HCT116 (cell line): ENCODE measurements around the gene LRCH4. TPM values are rescaled to one million over a fixed set of nuclear protein-coding genes. Genes with fewer than 3 reads are reported as not detected.
"Not testable (repeated sequence)": the region's sequence is repeated elsewhere in the genome, so short reads cannot be mapped to it uniquely, and the experiment has no call there.

ENCODE experiments used
- ATAC-seq: fragments of 200-7000 bp; cut with Tn5 transposase; 2 replicates; pipeline ENCODE4 v1.9.1; 2020; ENCODE audit warnings: mild to moderate bottlenecking, moderate library complexity
- BruUV-seq: library from RNA; stranded (reverse); fragments of 400-500 nt; replicated peaks from 2 replicates; lab custom pipeline; 2021; lab: Mats Ljungman, UMichigan
- CTCF ChIA-PET: fragments of 300-600 bp; sonication (Branson Sonifier 250); formaldehyde crosslinking; loops from one replicate; lab custom pipeline; 2021; ENCODE audit warnings: antibody characterized with exemption; lab: Charles Lee
- POLR2A ChIA-PET: fragments of 300-600, 350-600 bp; sonication (Branson Sonifier 250); formaldehyde crosslinking; loops from one replicate; lab custom pipeline; 2021; ENCODE audit warnings: antibody characterized with exemption; lab: Charles Lee
- RAD21 ChIA-PET, 2 experiments: fragments of 300-600 bp; sonication (Branson Sonifier 250); formaldehyde crosslinking; loops; one replicate each; lab custom pipeline; 2023; ENCODE audit warnings: low total read pairs in 2 of 2; ENCODE audit not compliant: uncharacterized antibody in 2 of 2, unreplicated experiment in 2 of 2, low non-redundant PET in 1 of 2; lab: Charles Lee
- DNase-seq: peaks from one replicate; pipeline ENCODE4 v3.0.0-alpha.2; 2010; ENCODE audit warnings: low read depth, low spot score
- H2AFZ ChIP-seq: fragments of 200-600 bp; shearing (Covaris generic), sonication (generic); 2 replicates; pipeline ENCODE4 v1.6.1; 2017; ENCODE audit warnings: low read depth, mixed run types, mixed read lengths, antibody characterized with exemption, low read length; ENCODE audit not compliant: poor library complexity, severe bottlenecking
- H3K27ac ChIP-seq: 2 replicates; pipeline ENCODE4 v1.5.1; 2012; ENCODE audit warnings: low read depth, low read length
- H3K27me3 ChIP-seq: fragments of 200-600 bp; sonication (generic); 2 replicates; pipeline ENCODE4 v1.6.1; 2016; ENCODE audit warnings: mixed run types, low read length, mixed read lengths; ENCODE audit not compliant: insufficient read depth
- H3K36me3 ChIP-seq, 2 experiments: fragments of 200-500 bp in 1 of 2; fragments of 200-600 bp in 1 of 2; sonication (Bioruptor generic) in 1 of 2; sonication (generic) in 1 of 2; 2 replicates each; pipeline versions ENCODE4 v1.5.1 to v1.6.1; 2014 to 2016; ENCODE audit warnings: low read length in 2 of 2, inconsistent platforms in 1 of 2, mixed read lengths in 1 of 2, mixed run types in 1 of 2; ENCODE audit not compliant: insufficient read depth in 2 of 2, control insufficient read depth in 1 of 2
- H3K4me1 ChIP-seq, 2 experiments: fragments of 200-600 bp in 1 of 2; sonication (generic) in 1 of 2; 2 replicates each; pipeline versions ENCODE4 v1.5.1 to v1.6.1; 2012 to 2017; ENCODE audit warnings: low read length in 2 of 2, inconsistent platforms in 1 of 2, mild to moderate bottlenecking in 1 of 2, mixed read lengths in 1 of 2, mixed run types in 1 of 2, moderate library complexity in 1 of 2; ENCODE audit not compliant: insufficient read depth in 2 of 2, control insufficient read depth in 1 of 2
- H3K4me2 ChIP-seq: fragments of 200-600 bp; sonication (generic); 2 replicates; pipeline ENCODE4 v1.6.1; 2017; ENCODE audit warnings: mixed run types, low read length, mixed read lengths
- H3K4me3 ChIP-seq, 2 experiments: fragments of 200-600 bp in 1 of 2; sonication (generic) in 1 of 2; replicated peaks in 1 of 2; 2 replicates each; pipeline ENCODE4 v1.5.1; 2011 to 2016; ENCODE audit warnings: low read length in 2 of 2, control low read depth in 1 of 2, low read depth in 1 of 2, mild to moderate bottlenecking in 1 of 2, mixed read lengths in 1 of 2, mixed run types in 1 of 2
- H3K79me2 ChIP-seq: fragments of 200-600 bp; sonication (generic); 2 replicates; pipeline ENCODE4 v1.6.1; 2017; ENCODE audit warnings: mild to moderate bottlenecking, mixed run types, low read length, moderate library complexity, mixed read lengths; ENCODE audit not compliant: insufficient read depth
- H3K9ac ChIP-seq: fragments of 200-600 bp; sonication (generic); 2 replicates; pipeline ENCODE4 v1.6.1; 2016; ENCODE audit warnings: low read length, mixed read lengths
- H3K9me2 ChIP-seq: fragments of 200-600 bp; sonication (generic), shearing (Covaris generic); 2 replicates; pipeline ENCODE4 v1.6.1; 2017; ENCODE audit warnings: mixed run types, mild to moderate bottlenecking, moderate library complexity; ENCODE audit not compliant: insufficient read depth
- H3K9me3 ChIP-seq, 2 experiments: fragments of 200-500 bp in 1 of 2; fragments of 200-600 bp in 1 of 2; sonication (Bioruptor generic) in 1 of 2; sonication (generic) in 1 of 2; 2 replicates each; pipeline ENCODE4 v1.6.1; 2014 to 2017; ENCODE audit warnings: low read length in 2 of 2, mixed read lengths in 2 of 2, inconsistent platforms in 1 of 2, low read depth in 1 of 2, mild to moderate bottlenecking in 1 of 2, mixed run types in 1 of 2, moderate library complexity in 1 of 2; ENCODE audit not compliant: control insufficient read depth in 1 of 2, insufficient read depth in 1 of 2
- H4K20me1 ChIP-seq: fragments of 200-600 bp; sonication (generic), shearing (Covaris generic); 2 replicates; pipeline ENCODE4 v1.6.1; 2017; ENCODE audit warnings: mixed run types, mild to moderate bottlenecking, moderate library complexity; ENCODE audit not compliant: insufficient read depth
- CBX3 ChIP-seq: IDR thresholded peaks from 2 replicates; pipeline ENCODE4 v1.6.1; 2012; ENCODE audit warnings: low read depth
- CEBPB ChIP-seq: IDR thresholded peaks from 2 replicates; pipeline ENCODE4 v1.6.1; 2012; ENCODE audit warnings: low read depth
- CTCF ChIP-seq, 3 experiments: fragments of 200-600 bp in 1 of 3; sonication (generic) in 1 of 3; IDR thresholded peaks in 2 of 3; conservative IDR thresholded peaks in 1 of 3; 2 replicates each; pipeline ENCODE4 v1.5.1; 2012 to 2017; ENCODE audit warnings: low read depth in 2 of 3, low read length in 2 of 3, antibody characterized with exemption in 1 of 3, borderline replicate concordance in 1 of 3, control low read depth in 1 of 3, mild to moderate bottlenecking in 1 of 3, mixed read lengths in 1 of 3, mixed run types in 1 of 3, moderate library complexity in 1 of 3; ENCODE audit not compliant: insufficient read depth in 1 of 3
- EZH2 ChIP-seq: fragments of 200-600 bp; sonication (generic); IDR thresholded peaks from 2 replicates; pipeline ENCODE4 v1.6.1; 2017; ENCODE audit warnings: antibody characterized with exemption, mixed run types
- JUND ChIP-seq: IDR thresholded peaks from 2 replicates; pipeline ENCODE4 v1.6.1; 2012
- POLR2A ChIP-seq: IDR thresholded peaks from 2 replicates; pipeline ENCODE4 v1.7.0; 2011; ENCODE audit warnings: borderline replicate concordance; ENCODE audit not compliant: insufficient read depth, insufficient read length; ENCODE audit errors: extremely low read depth
- POLR2AphosphoS5 ChIP-seq: IDR thresholded peaks from 2 replicates; pipeline ENCODE4 v1.6.1; 2011; ENCODE audit warnings: mild to moderate bottlenecking, low read depth, low read length, moderate library complexity
- SIN3A ChIP-seq: IDR thresholded peaks from 2 replicates; pipeline ENCODE4 v1.6.1; 2012; ENCODE audit warnings: low read depth
- SRF ChIP-seq: IDR thresholded peaks from 2 replicates; pipeline ENCODE4 v1.6.1; 2012; ENCODE audit warnings: low read depth
- ZBTB33 ChIP-seq: IDR thresholded peaks from 2 replicates; pipeline ENCODE4 v1.6.1; 2011; ENCODE audit warnings: mild to moderate bottlenecking, low read length, moderate library complexity; ENCODE audit not compliant: insufficient replicate concordance; ENCODE audit errors: extremely low read depth
- ZFX ChIP-seq: fragments of 450-650 bp; IDR thresholded peaks from 2 replicates; pipeline ENCODE4 v1.6.1; 2017
- intact Hi-C: fragments of 100-400 bp; cut with micrococcal nuclease; formaldehyde crosslinking; loops from 2 replicates; pipeline ENCODE4 v1.10.0; 2022
- total RNA-seq: library from RNA; stranded (reverse); gene quantifications from one replicate; pipeline ENCODE4 v1.2.1, GENCODE V29; 2021; ENCODE audit not compliant: unreplicated experiment

Gene LRCH4
- total RNA-seq, 1 experiment from 2014 or later, result 47.9 TPM

- Histone ChIP-seq H4K20me1 (no peaks in the 10 kb centered on the region), H3K9me2 (no peaks in the 10 kb centered on the region), H3K4me1 (peaks cover 6 to 32% of the 10 kb centered on the region in 2 experiments), H3K9ac (no peak overlapping the region), H3K27ac (no peak overlapping the region), H2AFZ (no peak overlapping the region), H3K27me3 (no peaks in the 10 kb centered on the region), H3K4me2 (no peak overlapping the region)
- DNase-seq (no peak), ATAC-seq (no peak)
- ChIA-PET CTCF (interaction anchor here (0.8 to 2.6 kb wide), 3 partner anchors 10 to 100 kb away, joined by 3 to 11 read pairs (median 4); partner anchors contain the start of genes FBXO24 and LRCH4), RAD21 (no interaction called here)
- TF ChIP-seq CBX3 (no peak), CTCF (IDR thresholded peaks at IDR 0.05 in 2 of 3, conservative IDR thresholded peaks at IDR 0.05 in 1 of 3; ENCODE audit: borderline replicate concordance in 1 of 3, insufficient read depth in 1 of 3, low read depth in 2 of 3, low read length in 2 of 3) (no peak), POLR2AphosphoS5 (no peak), CEBPB (no peak), ZBTB33 (no peak), JUND (no peak), SRF (no peak), POLR2A (no peak), EZH2 (no peak), SIN3A (no peak), ZFX (no peak)
- TF ChIP-seq, all 23 proteins: peak for 0
- POLR2A ChIA-PET, result interaction anchor here (0.7 kb wide), 1 partner anchor 21 kb away, joined by 3 read pairs; the partner anchor contains the start of genes FBXO24 and LRCH4
- H3K9me3 ChIP-seq, result no peaks in the 10 kb centered on the region
- H3K79me2 ChIP-seq, result no peaks in the 10 kb centered on the region
- no TSS peak for BruUV-seq
- intact Hi-C loops, result no loop called here
- H3K4me3 ChIP-seq, result no peak overlapping the region
- no peaks in the 10 kb centered on the region for H3K36me3 ChIP-seq
Observed at GRCh38 chr7:100565133-100565571, 20.8 kb downstream of the LRCH4 start.

- peaks cover 2 to 25% of the 10 kb centered on the region in 2 experiments; a peak in 2 of 4 replicates for H3K4me1 ChIP-seq
- H3K36me3 ChIP-seq, H4K20me1 ChIP-seq, H3K9me3 ChIP-seq, H3K27me3 ChIP-seq, ATAC-seq, BruUV-seq, intact Hi-C loops, H2AFZ ChIP-seq, H3K9me2 ChIP-seq, H3K27ac ChIP-seq, H3K79me2 ChIP-seq, H3K4me2 ChIP-seq, DNase-seq, H3K9ac ChIP-seq, H3K4me3 ChIP-seq: not testable (repeated sequence)
- CTCF ChIA-PET, result interaction anchor here (1.4 to 2.6 kb wide), 3 partner anchors 10 to 95 kb away, joined by 4 to 11 read pairs (median 6); partner anchors contain the start of genes FBXO24 and LRCH4
- POLR2A ChIA-PET, result interaction anchor here (1.2 kb wide), 2 partner anchors 22 to 136 kb away, joined by 3 read pairs; partner anchors contain the start of genes FBXO24, LRCH4 and ZCWPW1
- RAD21 ChIA-PET, result interaction anchor here in 1 of 2 experiments (0.6 kb wide), 1 partner anchor 199 kb away, joined by 3 read pairs; no protein-coding TSS in a partner anchor
Observed at GRCh38 chr7:100564405-100564804, 21.5 kb downstream of the LRCH4 start.
